Activated CD8-positive, alpha-beta T cell treated with anti-CD3 and anti-CD28 coated beads for 36 hours (primary cell): Measurements from ENCODE around the gene TUBGCP2. TPM values are rescaled to one million over a fixed set of nuclear protein-coding genes. Genes with fewer than 3 reads are reported as not detected.

Experiments
- ATAC-seq: fragments of 200-7000 bp; cut with Tn5 transposase; one replicate; pipeline ENCODE4 v1.10.0; 2021; ENCODE audit warnings: mild to moderate bottlenecking, moderate library complexity
- CTCF ChIA-PET: fragments of 350-600 bp; sonication (Branson Sonifier 250); formaldehyde crosslinking; loops from one replicate; lab custom pipeline; 2021; ENCODE audit warnings: antibody characterized with exemption; lab: Charles Lee
- POLR2A ChIA-PET: fragments of 350-600 bp; sonication (Branson Sonifier 250); formaldehyde crosslinking; loops from one replicate; lab custom pipeline; 2021; ENCODE audit warnings: antibody characterized with exemption; lab: Charles Lee
- DNase-seq: peaks from one replicate; pipeline ENCODE4 v3.0.0-alpha.2; 2020
- H3K27ac Mint-ChIP-seq: one replicate; pipeline ENCODE4 v1.8.0; 2021; ENCODE audit warnings: mild to moderate bottlenecking, mixed read lengths
- H3K27me3 Mint-ChIP-seq: one replicate; pipeline ENCODE4 v1.8.0; 2021; ENCODE audit warnings: mixed read lengths
- H3K36me3 Mint-ChIP-seq: one replicate; pipeline ENCODE4 v1.8.0; 2021; ENCODE audit warnings: low read depth, mixed read lengths
- H3K4me1 Mint-ChIP-seq: one replicate; pipeline ENCODE4 v1.8.0; 2021; ENCODE audit warnings: low read depth, mixed read lengths
- H3K4me3 Mint-ChIP-seq: one replicate; pipeline ENCODE4 v1.8.0; 2021; ENCODE audit warnings: mild to moderate bottlenecking, moderate library complexity, mixed read lengths
- H3K9me3 Mint-ChIP-seq: one replicate; pipeline ENCODE4 v1.8.0; 2021; ENCODE audit warnings: mixed read lengths
- intact Hi-C: fragments of 100-400 bp; cut with micrococcal nuclease; formaldehyde crosslinking; loops from one replicate; pipeline ENCODE4 v1.10.0; 2022
- total RNA-seq, 2 experiments: library from RNA; stranded (reverse); gene quantifications; one replicate each; pipeline ENCODE4 v1.2.3, GENCODE V29; 2021
- TF ChIP-seq, protein P1 (sequence below): fragments of 200-600 bp; IDR thresholded peaks from one replicate; pipeline ENCODE4 v1.8.0; 2022; ENCODE audit warnings: antibody characterized with exemption, mild to moderate bottlenecking

Gene TUBGCP2
- total RNA-seq, 2 experiments from 2014 or later, result 54.1 to 57.5 TPM

DNA sequence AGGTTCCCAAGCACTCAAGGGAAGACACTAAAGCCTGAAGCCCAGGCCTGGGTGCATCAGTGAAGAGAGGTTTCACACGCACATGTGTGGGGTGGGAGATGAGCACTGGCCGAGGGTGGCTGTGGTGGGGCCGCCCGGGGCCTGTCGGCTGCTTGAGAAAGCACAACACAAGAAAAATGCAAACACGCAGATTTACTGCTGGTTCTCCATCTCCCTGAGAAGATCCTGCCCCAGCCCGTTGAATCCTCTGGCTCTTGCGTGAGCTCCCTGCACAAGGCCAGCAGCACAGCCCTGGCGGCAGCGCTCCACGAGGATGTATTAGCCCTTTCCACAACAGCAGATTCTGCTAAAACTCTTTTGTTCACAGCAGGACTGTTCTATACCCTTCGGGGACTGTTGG, 6.2 kb upstream of the TUBGCP2 start:
- no peak overlapping the region for H3K27ac Mint-ChIP-seq

DNA sequence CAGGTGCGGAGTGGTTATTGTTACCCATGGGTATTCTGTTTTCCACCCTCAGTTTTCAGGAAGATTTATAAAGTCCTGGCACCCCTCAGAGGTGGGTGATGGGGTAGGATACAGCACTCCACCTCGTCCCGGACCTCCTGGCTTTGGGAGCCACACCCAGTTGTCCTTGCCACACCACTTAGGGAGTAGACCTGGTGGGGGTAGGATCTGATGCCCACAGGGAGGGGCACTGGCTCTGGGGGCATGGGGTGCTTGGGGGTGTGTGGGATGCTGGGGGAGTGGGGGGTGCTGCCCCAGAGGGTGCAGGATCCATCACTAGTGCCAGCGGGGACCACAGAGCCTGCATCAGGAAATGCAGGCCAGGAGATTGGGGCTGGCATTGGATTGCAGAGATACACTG, 4.5 kb upstream of the TUBGCP2 start:
- Mint-ChIP-seq H3K36me3 (peaks cover 3% of the 10 kb centered on the region), H3K4me1 (peaks cover 2% of the 10 kb centered on the region), H3K27me3 (no peaks in the 10 kb centered on the region), H3K4me3 (no peak overlapping the region), H3K27ac (no peak overlapping the region), H3K9me3 (no peaks in the 10 kb centered on the region)
- intact Hi-C loops, result no loop called here
- TF ChIP-seq, protein P1, sequence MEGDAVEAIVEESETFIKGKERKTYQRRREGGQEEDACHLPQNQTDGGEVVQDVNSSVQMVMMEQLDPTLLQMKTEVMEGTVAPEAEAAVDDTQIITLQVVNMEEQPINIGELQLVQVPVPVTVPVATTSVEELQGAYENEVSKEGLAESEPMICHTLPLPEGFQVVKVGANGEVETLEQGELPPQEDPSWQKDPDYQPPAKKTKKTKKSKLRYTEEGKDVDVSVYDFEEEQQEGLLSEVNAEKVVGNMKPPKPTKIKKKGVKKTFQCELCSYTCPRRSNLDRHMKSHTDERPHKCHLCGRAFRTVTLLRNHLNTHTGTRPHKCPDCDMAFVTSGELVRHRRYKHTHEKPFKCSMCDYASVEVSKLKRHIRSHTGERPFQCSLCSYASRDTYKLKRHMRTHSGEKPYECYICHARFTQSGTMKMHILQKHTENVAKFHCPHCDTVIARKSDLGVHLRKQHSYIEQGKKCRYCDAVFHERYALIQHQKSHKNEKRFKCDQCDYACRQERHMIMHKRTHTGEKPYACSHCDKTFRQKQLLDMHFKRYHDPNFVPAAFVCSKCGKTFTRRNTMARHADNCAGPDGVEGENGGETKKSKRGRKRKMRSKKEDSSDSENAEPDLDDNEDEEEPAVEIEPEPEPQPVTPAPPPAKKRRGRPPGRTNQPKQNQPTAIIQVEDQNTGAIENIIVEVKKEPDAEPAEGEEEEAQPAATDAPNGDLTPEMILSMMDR, result no peak
- DNase-seq (no peak), ATAC-seq (no peak)
- POLR2A ChIA-PET, result no interaction called here
- CTCF ChIA-PET, result interaction anchor here (1.4 to 2.9 kb wide), 3 partner anchors 10 to 16 kb away, joined by 6 to 11 read pairs (median 8); no protein-coding TSS in a partner anchor

More for the DNA sequence above, 6.2 kb upstream of the TUBGCP2 start:
- DNase-seq (no peak), ATAC-seq (no peak)
- Mint-ChIP-seq H3K4me3 (no peak overlapping the region), H3K9me3 (no peaks in the 10 kb centered on the region), H3K4me1 (peaks cover 11% of the 10 kb centered on the region), H3K36me3 (peaks cover 2% of the 10 kb centered on the region), H3K27me3 (peaks cover 6% of the 10 kb centered on the region)
- intact Hi-C loops, result no loop called here
- CTCF ChIA-PET, result interaction anchor here (1.0 to 2.9 kb wide), 11 partner anchors 9 to 72 kb away, joined by 3 to 11 read pairs (median 4); no protein-coding TSS in a partner anchor
- TF ChIP-seq, protein P1, result no peak
- POLR2A ChIA-PET, result no interaction called here

DNA sequence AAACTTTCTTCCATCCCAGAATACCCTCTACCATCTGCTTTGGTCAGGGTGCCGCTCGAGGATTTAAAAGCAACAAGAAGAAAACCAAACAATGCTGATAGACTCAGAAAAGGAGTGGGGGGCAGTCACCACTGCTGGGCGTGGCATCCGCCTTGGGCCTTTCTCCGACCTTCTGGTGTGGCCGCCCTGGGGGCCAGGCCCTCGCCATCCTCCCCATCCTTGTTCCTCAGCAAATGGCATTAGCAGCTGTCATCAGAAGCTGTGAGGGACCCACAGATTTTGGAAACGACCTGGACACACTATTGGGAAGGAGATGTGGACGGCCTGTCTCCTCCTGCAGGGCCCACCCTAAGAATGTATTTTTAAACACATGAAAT, 4.1 kb upstream of the TUBGCP2 start:
- CTCF ChIA-PET, result no interaction called here
- Mint-ChIP-seq H3K27ac (no peak overlapping the region), H3K36me3 (peaks cover 7% of the 10 kb centered on the region), H3K27me3 (no peaks in the 10 kb centered on the region), H3K4me3 (no peak overlapping the region), H3K9me3 (no peaks in the 10 kb centered on the region), H3K4me1 (peaks cover 2% of the 10 kb centered on the region)
- intact Hi-C loops, result no loop called here
- DNase-seq (no peak), ATAC-seq (no peak)
- TF ChIP-seq, protein P1, result no peak
- POLR2A ChIA-PET, result no interaction called here

DNA sequence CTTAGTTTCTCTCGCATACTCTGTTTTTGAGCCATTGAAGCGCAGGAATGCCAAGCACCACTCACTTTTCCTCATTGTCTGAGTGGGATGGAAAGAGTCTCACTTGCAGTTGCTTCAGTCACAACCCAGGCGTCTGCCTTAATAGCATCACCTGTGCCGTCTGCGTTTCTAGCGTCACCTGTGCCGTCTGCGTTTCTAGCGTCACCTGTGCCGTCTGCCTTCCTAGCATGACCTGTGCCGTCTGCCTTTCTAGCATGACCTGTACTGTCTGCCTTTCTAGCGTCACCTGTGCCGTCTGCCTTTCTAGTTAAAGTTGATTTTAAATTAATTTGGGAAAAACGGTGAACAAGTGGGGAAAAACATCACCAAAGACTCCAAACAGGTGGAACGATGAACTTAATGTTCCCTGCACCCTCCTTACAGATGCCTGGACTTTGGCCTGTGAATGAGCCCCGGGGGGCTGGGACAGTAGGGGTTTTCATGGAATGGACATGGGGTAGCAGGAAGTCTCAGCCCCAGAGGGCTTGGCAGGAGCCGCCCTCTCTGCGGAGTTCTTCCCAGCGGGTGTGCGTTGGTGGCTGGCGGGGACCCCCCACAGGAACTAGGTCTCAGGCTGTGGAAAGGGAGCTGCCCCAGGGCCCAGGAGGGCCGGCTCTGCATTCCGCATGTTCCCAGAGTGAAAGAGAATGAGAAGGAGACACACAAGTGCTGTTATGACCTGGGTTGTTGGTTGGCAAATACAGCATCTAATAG, 3.5 kb upstream of the TUBGCP2 start:
- intact Hi-C loops, result no loop called here
- ATAC-seq, result no peak
- CTCF ChIA-PET, result no interaction called here

DNA sequence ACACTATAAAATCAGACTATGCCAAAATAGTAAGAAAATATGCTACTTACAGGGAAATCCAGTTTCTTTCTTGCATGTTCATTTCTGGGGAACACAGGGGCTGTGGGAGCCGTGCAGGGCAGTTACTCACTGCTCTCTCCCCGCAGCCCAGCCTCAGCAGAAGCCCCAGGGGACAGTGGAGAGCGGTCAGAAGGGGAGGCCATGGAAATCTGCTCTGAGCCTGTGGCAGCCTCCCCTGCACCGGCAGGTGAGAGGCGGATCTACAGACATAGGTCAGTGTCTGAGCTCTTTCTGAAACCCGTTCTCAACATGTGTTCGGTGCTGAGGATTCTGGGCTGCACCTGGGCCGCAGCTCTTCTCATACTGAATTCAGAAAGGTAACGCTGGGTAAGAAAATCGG, 2.9 kb upstream of the TUBGCP2 start:
- Mint-ChIP-seq H3K27ac (no peak overlapping the region), H3K4me3 (no peak overlapping the region), H3K36me3 (peaks cover 9% of the 10 kb centered on the region), H3K4me1 (peaks cover 12% of the 10 kb centered on the region), H3K9me3 (no peaks in the 10 kb centered on the region), H3K27me3 (no peaks in the 10 kb centered on the region)
- POLR2A ChIA-PET, result interaction anchor here (0.7 kb wide), 1 partner anchor 74 kb away, joined by 3 read pairs; the partner anchor contains the start of gene VENTX
- DNase-seq (no peak), ATAC-seq (no peak)
- intact Hi-C loops, result no loop called here
- CTCF ChIA-PET, result no interaction called here
- TF ChIP-seq, protein P1, result no peak

More for the DNA sequence above, 3.5 kb upstream of the TUBGCP2 start:
- no peaks in the 10 kb centered on the region for H3K27me3 Mint-ChIP-seq
- H3K4me1 Mint-ChIP-seq, result peaks cover 7% of the 10 kb centered on the region
- H3K4me3 Mint-ChIP-seq, result no peak overlapping the region
- DNase-seq, result no peak
- H3K36me3 Mint-ChIP-seq, result peaks cover 9% of the 10 kb centered on the region
- POLR2A ChIA-PET, result interaction anchor here (0.7 kb wide), 1 partner anchor 74 kb away, joined by 3 read pairs; the partner anchor contains the start of gene VENTX
- no peaks in the 10 kb centered on the region for H3K9me3 Mint-ChIP-seq
- no peak overlapping the region for H3K27ac Mint-ChIP-seq
- TF ChIP-seq, protein P1, result no peak
